ENCODE data around the gene BLCAP.
"Not testable (repeated sequence)": the region's sequence is repeated elsewhere in the genome, so short reads cannot be mapped to it uniquely, and the experiment has no call there.

The BLCAP gene

GRCh38 chr20:37513779-37514359 is 13.8 kb downstream of the BLCAP start:
- DNase-seq = no peak

DNA sequence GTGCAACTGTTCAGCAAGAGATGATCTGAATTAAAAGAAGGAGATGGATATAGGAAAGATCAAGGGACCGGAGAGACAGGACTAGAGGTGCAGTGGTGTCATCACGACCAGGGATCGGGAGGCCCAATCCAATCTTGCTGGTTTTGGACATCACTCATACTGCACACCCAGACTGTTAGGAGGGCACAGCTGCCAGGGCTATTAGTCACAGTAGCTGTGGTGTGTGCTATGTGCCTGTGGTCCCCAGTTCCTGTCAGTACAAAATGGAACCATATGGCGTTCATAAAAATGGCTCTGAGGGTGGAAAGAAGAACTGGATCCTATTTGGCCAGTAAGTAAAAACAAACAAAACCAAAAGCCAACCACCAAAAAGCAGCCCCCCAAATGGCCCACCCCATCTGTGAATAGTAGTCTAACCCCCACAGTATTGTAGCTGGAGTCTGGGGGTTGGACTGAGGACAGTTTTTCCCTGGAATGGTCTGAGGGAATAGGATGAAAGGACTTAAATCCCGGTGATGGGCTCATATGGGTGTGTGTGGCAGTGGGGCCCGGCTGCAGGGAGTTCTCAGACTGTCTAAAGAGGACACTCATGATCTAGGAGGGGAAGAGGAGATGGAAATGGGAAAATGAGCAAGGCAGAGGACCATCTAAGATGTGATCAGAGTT is 15.9 kb downstream of the BLCAP start:
- DNase-seq = no peak

- no peak for DNase-seq
Observed at GRCh38 chr20:37510226-37510625, 17.4 kb downstream of the BLCAP start.

DNA sequence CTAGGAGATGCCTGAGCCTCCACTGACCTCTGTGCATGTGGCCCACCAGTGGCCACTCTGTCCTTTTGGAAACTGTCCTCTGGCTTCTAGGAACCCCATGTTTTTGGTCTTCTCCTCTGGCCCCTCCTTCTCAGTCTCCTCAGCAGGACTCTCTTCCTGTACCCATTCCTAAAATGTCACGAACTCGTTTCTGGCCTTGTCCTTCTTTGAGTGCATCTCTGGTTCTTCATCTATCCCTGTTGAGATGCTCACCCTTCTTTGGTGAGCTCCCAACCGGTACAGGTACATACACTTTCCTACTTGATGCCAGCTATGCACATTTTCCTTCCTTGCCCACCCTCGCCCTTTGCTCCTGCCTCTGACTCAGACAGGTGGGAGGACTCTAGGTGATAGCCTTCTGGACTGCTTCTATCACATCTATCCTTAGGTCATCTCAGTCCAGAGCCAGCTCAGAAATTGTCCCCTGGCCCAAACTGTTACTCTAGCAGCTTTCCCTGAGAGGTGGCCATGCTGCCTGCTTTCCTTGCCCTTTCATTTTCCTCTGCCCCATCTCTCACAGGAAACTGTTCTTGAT is 21.4 kb downstream of the BLCAP start:
- no peak for DNase-seq

DNA sequence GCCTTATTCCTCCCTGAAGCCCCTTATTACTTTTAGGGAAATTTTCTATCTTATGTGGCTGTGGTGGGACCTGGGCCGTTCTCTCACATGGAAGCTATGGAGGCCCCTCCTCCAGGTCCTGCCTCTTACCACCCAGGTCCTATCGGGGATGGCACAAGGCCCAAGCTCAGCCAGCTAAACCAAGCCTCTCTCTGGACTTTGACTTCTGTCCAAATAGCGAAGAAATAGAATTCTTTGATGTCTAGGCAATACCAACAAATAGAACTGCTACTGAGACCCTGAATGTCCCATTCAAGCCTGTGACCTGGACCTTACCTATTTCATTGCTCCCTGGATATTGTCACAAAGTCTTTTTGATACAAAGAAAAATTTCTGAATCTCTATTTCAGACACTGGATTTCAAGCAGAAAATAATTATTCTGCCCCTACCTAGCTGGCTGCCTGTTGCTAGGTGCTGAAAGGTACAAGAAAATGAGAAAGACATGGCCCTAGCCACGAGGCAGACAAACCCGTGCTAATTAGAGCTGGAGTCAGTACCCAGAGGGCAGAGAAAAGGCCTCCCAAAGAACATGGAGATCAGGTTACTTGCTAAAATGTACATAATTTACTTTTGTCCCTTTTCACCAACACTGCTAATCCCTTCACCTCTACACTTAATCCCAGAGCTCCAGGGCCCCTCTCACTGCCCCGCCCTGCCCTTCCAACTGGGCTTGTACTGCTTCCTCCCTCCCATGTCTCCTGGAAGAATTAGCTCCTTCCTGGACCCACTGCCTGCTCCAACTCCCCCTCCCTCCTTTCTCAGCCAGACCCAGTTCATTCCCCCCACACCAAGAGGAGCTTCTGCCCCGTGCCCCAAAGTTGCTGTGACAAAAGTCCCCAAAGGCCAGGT is 22.2 kb downstream of the BLCAP start:
- no peak for DNase-seq

DNA sequence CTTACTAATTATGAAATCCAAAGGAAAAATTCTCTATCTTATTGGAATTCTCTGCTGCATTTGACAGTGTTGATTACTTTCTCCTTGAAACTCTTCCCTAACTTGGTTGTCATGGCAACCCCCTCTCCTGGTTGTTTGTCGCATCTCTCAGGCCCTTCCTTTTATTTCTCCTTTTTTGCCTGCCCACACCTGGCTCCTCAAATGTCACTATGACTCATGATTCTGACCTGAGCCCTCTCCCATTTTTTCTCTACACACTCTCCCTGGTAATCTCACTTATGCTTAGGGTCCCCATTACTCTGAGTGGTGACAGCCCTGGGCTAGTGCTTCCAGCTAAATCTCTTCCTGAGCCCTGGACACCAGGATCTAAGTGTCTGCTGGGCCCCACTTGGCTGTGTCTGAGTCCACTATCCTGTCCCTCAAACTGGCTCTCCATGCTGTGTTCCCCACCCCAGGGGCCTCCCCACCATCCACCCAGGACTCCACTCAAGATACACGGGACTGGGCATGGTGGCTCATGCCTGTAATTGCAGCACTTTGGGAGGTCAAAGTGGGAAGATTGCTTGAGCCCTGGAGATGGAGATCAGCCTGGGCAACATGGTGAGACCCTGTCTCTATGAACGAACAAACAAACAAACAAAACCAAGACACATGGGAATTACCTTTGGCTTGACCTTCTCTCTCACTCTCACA is 23.1 kb downstream of the BLCAP start:
- no peak for DNase-seq

- DNase-seq = no peak
Observed at GRCh38 chr20:37503256-37503927, 24.3 kb downstream of the BLCAP start.

- no peak for DNase-seq
Observed at GRCh38 chr20:37502654-37503053, 25.0 kb downstream of the BLCAP start.

GRCh38 chr20:37501940-37502339 is 25.7 kb downstream of the BLCAP start:
- no peak for DNase-seq

GRCh38 chr20:37500311-37500710 is 27.4 kb downstream of the BLCAP start:
- no peak for DNase-seq

DNA sequence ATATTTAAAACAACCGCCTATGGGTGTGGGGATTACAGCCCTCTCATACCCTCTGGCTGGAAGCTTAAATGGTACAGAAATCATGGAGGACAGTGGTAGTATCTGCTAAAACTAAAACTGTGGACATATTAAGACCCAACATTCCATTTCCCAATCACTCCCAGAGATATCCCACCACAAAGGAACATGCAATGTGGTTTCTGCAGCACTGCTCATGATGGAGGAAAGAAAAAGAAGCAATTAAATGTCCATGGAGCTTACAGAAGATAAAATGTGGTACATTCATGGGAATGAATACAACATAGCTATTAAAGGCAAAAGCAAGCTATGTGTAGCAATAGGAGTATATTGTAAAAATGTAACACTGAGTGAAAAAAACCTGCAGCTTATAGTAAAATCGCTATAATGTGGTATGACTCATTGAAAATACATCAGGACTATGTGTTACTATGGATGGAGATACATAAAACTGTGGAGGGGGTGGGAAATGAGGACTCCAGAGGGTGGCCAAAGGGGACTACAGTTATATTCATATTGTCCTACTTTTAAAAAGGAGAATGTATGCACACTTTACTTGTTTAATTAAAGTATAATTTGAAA is 29.5 kb downstream of the BLCAP start:
- no peak for DNase-seq

- DNase-seq = no peak
Observed at GRCh38 chr20:37494796-37495195, 32.9 kb downstream of the BLCAP start.

DNA sequence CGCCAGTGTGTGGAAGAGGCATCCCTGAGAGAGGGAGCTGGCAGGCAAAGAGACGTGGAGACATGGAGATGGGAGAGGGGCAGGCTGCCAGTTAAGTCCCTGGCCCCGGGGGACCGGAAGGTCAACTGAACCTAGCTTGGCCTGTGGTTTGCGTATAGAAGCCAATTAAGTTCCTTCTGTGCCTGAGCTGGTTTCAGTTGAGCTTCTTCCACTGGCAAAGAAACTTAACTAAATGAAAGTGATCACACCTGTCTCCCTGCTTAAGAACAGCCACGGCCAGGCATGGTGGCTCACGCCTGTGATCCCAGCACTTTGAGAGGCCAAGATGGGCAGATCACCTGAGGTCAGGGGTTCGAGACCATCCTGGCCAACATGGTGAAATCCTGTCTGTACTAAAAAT is 33.4 kb downstream of the BLCAP start:
- DNase-seq = no peak

DNA sequence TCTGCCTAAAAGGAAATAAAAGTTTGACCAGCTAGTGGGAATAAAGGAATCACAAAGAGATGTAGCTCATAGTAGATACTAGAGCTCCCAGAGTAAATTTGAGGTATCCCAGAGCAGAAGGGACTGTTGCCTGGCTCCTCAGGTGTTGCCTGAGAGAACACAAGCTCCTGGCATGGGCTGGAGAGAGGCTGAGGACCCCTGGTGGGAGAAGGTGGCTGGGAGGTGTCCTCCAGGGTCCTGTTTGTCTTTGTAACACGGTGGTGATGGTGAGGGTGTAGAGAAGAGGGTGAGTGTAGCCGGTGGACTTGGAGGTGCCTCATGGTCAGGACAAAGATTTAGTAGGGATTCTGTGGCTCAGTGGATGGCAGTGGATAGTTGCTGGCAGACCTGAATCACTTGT is 34.7 kb downstream of the BLCAP start:
- no peak for DNase-seq

DNA sequence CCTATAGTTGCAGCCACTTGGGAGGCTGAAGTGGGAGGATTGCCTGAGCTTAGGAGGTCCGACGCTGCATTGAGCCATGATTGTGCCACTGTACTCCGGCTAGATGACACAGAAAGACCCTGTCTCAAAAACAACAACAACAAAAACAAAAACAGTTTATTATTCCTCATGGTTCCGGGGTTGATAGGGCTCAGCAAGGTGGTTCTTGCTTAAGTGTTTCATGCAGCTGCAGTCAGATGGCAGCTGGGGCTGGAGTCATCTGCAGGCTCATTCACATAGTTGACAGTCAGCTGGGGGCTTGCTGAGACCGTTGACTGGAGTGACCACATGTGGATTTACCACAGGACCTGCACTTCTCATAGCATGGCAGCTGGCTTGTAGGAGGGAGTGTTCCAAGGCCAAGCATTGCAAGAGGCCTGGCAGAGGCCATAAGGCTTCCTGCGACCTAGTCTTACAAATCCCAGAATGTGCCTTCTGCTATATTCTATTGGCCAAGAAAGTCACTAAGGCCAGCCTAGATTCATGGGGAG is 35.5 kb downstream of the BLCAP start:
- DNase-seq = no peak

DNA sequence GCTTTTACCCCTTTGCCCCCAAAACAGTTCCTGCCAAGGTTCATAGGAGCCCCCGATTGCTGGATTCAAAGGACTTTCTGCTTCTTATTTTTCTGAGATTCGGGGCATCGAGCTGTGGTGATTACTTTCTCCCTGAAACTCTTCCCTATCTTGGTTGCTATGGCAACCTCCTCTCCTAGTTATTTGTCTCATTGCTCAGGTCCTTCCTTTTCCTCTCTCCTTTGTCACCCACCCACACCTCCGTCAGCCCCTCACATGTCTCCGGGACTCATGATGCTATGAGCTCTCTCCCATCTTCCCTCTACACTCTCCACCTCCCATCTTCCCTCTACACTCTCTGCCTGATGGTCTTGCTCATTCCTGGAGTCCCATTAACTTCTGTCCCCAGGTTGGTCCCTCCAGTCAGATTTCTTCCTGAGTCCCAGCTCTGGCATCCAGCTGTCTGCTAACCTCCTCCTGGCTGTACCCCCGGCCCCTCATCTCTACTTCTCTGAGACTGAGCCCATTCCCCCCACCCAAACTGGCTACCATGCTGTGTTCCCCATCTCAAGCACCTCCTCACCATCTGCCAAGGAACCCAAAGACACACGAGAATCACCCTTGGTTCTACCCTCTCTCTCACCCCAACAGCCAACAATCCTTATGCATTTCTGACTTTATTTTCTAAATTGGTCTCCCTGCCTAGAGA is 36.9 kb downstream of the BLCAP start:
- no peak for DNase-seq

DNA sequence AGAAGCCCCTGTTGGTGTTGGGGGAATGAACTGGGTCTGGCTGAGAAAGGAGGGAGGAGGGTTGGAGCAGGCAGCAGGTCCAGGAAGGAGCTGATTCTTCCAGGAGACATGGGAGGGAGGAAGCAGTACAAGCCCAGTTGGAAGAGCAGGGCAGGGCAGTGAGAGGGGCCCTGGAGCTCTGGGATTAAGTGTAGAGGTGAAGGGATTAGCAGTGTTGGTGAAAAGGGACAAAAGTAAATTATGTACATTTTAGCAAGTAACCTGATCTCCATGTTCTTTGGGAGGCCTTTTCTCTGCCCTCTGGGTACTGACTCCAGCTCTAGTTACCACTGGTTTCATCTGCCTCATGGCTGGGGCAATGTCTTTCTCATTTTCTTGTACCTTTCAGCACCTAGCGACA is 41.5 kb downstream of the BLCAP start:
- not testable (repeated sequence) for DNase-seq

- no peak for DNase-seq
Observed at GRCh38 chr20:37484331-37484730, 43.3 kb downstream of the BLCAP start.

GRCh38 chr20:37481610-37482009 is 46.1 kb downstream of the BLCAP start:
- DNase-seq = no peak

DNA sequence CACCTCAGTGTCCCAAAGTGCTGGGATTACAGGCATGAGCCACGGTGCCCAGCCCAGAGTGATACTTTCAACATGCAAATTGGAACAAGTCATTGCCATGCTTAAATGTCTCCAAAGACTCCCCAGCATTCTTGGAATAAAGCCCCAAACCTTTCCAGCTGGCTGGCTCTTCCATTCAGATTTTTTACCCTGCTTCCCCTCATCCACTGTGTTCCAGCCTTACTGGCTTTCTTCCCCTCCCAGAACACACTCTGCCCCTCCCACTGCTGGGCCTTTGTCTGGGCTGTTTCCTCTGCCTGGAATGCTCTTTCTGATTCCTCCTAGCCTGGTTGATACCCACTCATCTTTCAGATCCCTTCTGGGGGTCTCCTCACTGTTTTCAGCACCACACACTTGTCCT is 46.8 kb downstream of the BLCAP start:
- no peak for DNase-seq

Measured in NCI-H1105 treated with DMSO at 0.1 percent for 48 hours (cell line).